Measurements from ENCODE around the gene RPTOR.

RPTOR gene

DNA sequence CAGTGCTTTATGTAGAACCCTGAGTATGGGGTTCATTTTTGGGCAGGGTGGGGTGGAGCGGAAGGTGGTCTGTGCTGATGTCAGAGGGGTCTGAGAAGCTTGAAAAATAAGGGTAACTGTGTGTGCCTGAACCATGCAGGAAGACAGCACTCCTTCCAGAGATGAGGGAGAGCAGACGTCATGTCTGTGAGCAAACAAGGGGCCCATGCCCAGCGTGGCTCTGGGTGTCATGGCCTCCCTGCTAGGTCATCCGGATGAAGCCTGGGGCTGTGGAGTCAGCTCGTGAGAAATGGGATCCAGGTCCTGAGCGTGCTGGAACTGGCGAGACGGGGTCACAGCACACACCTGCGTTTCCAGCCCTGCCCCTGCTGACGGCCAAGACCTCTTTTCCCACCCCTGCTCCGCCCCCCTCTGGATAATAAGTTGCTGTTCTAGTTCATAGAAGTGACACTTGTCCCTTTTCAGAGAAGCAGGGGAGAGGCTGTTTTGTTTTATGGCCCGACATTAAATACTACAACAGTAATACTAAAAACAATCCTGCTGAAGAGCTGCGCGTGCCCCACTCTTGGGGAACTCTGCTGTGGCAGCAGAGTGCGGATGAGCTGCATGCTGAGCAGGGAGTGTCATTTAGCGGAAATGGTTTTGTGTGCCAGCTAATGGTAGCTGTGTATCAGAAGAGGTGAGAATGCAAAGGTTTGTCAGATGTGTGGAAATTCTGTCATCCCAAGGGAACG lies 92.6 kb downstream of the RPTOR start:
- no peak for TF ChIP-seq Cebpa-rat (IDR thresholded peaks at IDR 0.05)

DNA sequence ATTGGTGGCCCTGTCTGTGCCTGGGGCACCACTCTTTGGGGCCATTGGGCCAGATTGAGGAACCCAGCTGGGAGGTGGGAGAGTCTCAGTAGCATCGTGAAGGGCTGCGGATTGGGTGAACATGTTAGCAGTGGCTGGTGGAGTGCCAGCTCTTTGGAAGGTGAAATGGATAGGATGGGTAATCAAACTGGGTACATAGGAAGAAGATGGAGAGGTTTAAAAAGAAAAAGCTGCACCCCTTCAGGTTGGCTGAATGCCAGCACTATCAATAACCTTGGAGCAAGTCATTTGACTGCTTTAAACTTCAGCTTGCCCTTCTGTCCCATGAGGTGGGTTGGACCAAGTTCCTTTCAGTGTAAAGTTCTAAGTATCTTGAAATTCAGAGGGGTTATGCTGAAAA lies 95.0 kb downstream of the RPTOR start:
- H3K9ac ChIP-seq = no peak overlapping the region
- H3K36me3 ChIP-seq = peaks cover 5 to 58% (median 24%) of the 10 kb centered on the region in 11 experiments; a peak in 19 of 22 replicates
- no peak overlapping the region for H3K4me3 ChIP-seq
- no peak for TF ChIP-seq Cebpa-rat (IDR thresholded peaks at IDR 0.05)
- H3K4me2 ChIP-seq = no peak overlapping the region
- H3K4me1 ChIP-seq = peaks cover 0 to 13% (median 0%) of the 10 kb centered on the region in 10 experiments; a peak in 3 of 20 replicates
- H4K20me1 ChIP-seq = peaks cover 42 to 97% (median 80%) of the 10 kb centered on the region in 11 experiments; a peak in 21 of 22 replicates
- no peaks in the 10 kb centered on the region for H3K27me3 ChIP-seq
- H3K27ac ChIP-seq = no peak overlapping the region
- no peaks in the 10 kb centered on the region for H3K9me3 ChIP-seq (replicated peaks in 1 of 11)

More for the DNA sequence above, 92.6 kb downstream of the RPTOR start:
- Histone ChIP-seq H3K4me2 (no peak overlapping the region), H3K27ac (no peak overlapping the region), H3K27me3 (no peaks in the 10 kb centered on the region), H3K36me3 (peaks cover 0 to 48% (median 15%) of the 10 kb centered on the region in 11 experiments; a peak in 12 of 22 replicates), H3K4me1 (peaks cover 0 to 13% (median 0%) of the 10 kb centered on the region in 10 experiments; a peak in 5 of 20 replicates), H3K9me3 (replicated peaks in 1 of 11) (no peaks in the 10 kb centered on the region), H3K9ac (no peak overlapping the region), H3K4me3 (no peak overlapping the region), H4K20me1 (peaks cover 66 to 100% (median 93%) of the 10 kb centered on the region in 11 experiments; a peak in 21 of 22 replicates)

GRCh38 chr17:80640366-80641084 lies 95.9 kb downstream of the RPTOR start:
- peaks cover 34 to 97% (median 72%) of the 10 kb centered on the region in 11 experiments; a peak in 21 of 22 replicates for H4K20me1 ChIP-seq

GRCh38 chr17:80643326-80644099 lies 98.9 kb downstream of the RPTOR start:
- no peak overlapping the region for H3K4me2 ChIP-seq
- peaks cover 10 to 21% (median 14%) of the 10 kb centered on the region in 10 experiments for H3K4me1 ChIP-seq
- no peaks in the 10 kb centered on the region for H3K27me3 ChIP-seq
- no peak overlapping the region for H3K27ac ChIP-seq
- no peak overlapping the region for H3K4me3 ChIP-seq
- no peaks in the 10 kb centered on the region for H3K9me3 ChIP-seq (replicated peaks in 1 of 11)
- peaks cover 9 to 68% (median 41%) of the 10 kb centered on the region in 11 experiments; a peak in 19 of 22 replicates for H3K36me3 ChIP-seq
- no peak for TF ChIP-seq Cebpa-rat (IDR thresholded peaks at IDR 0.05)
- no peak overlapping the region for H3K9ac ChIP-seq
- peaks cover 25 to 97% (median 65%) of the 10 kb centered on the region in 11 experiments; a peak in 21 of 22 replicates for H4K20me1 ChIP-seq

More at GRCh38 chr17:80640366-80641084, 95.9 kb downstream of the RPTOR start:
- Histone ChIP-seq H3K9me3 (replicated peaks in 1 of 11) (no peaks in the 10 kb centered on the region), H3K4me3 (no peak overlapping the region), H3K27ac (no peak overlapping the region), H3K9ac (no peak overlapping the region), H3K36me3 (peaks cover 5 to 66% (median 31%) of the 10 kb centered on the region in 11 experiments; a peak in 19 of 22 replicates), H3K4me1 (peaks cover 0 to 14% (median 0%) of the 10 kb centered on the region in 10 experiments; a peak in 3 of 20 replicates), H3K27me3 (no peaks in the 10 kb centered on the region), H3K4me2 (peak overlapping the region in 1 of 11 experiments; percentile 12; a peak in 1 of 22 replicates)
- TF ChIP-seq Cebpa-rat (IDR thresholded peaks at IDR 0.05) = no peak

DNA sequence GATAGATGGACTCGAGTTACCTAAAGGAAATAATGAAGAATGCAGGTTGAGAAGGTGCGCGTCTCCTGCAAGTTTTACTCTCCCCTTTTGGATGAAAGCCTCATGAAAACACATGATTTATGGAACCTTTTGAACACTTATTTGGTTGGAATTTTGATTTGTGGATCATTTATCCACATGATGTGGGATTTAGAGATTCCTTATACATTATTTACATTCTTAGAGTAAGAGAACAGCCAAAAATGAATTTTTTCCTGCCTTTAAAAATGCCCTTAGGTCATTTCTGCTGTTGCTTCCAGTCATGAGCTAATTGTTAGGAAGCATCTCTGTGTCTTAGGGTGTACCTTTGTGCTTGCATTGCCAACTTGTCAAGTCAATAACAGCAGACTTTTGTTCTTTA lies 99.9 kb downstream of the RPTOR start:
- TF ChIP-seq Cebpa-rat (IDR thresholded peaks at IDR 0.05) = no peak
- Histone ChIP-seq H3K4me2 (no peak overlapping the region), H3K36me3 (peaks cover 17 to 64% (median 31%) of the 10 kb centered on the region in 11 experiments; a peak in 19 of 22 replicates), H3K27ac (no peak overlapping the region), H4K20me1 (peaks cover 31 to 97% (median 66%) of the 10 kb centered on the region in 11 experiments; a peak in 21 of 22 replicates), H3K4me3 (no peak overlapping the region), H3K4me1 (peaks cover 21 to 32% (median 24%) of the 10 kb centered on the region in 10 experiments), H3K9ac (no peak overlapping the region), H3K27me3 (no peaks in the 10 kb centered on the region), H3K9me3 (replicated peaks in 1 of 11) (peaks cover 0 to 5% (median 0%) of the 10 kb centered on the region in 11 experiments; a peak in 1 of 22 replicates)

GRCh38 chr17:80645706-80646325 lies 101.2 kb downstream of the RPTOR start:
- peaks cover 31 to 39% (median 37%) of the 10 kb centered on the region in 10 experiments for H3K4me1 ChIP-seq
- H3K27me3 ChIP-seq = no peaks in the 10 kb centered on the region
- H3K27ac ChIP-seq = no peak overlapping the region
- H3K4me3 ChIP-seq = no peak overlapping the region
- H3K9me3 ChIP-seq (replicated peaks in 1 of 11) = peaks cover 0 to 5% (median 0%) of the 10 kb centered on the region in 11 experiments; a peak in 1 of 22 replicates
- H3K36me3 ChIP-seq = peaks cover 19 to 57% (median 30%) of the 10 kb centered on the region in 11 experiments; a peak in 19 of 22 replicates
- no peak for TF ChIP-seq Cebpa-rat (IDR thresholded peaks at IDR 0.05)
- peaks cover 24 to 97% (median 67%) of the 10 kb centered on the region in 11 experiments; a peak in 21 of 22 replicates for H4K20me1 ChIP-seq
- H3K4me2 ChIP-seq = no peak overlapping the region
- H3K9ac ChIP-seq = no peak overlapping the region

DNA sequence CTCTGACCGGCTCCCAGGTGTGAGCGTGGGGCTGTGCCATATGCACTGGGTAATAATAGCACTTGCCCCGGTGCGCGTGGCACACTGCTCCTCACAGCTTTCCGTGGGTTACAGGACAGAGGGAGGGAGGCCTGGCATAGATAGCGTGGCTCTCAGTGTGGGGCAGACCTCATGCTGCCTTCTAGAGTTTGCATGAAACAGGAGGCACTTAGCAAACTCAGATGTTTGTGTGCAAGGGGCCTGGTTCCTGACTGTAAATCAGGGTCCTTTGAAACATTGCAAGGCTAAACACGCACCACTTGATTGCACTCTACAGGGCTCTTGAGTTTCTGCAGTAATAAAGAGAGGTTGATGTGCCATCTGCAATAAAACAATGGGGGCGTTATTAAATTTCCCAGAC lies 101.7 kb downstream of the RPTOR start:
- no peak for TF ChIP-seq Cebpa-rat (IDR thresholded peaks at IDR 0.05)
- H3K4me1 ChIP-seq = peaks cover 31 to 41% (median 38%) of the 10 kb centered on the region in 10 experiments
- no peak overlapping the region for H3K4me2 ChIP-seq
- no peaks in the 10 kb centered on the region for H3K27me3 ChIP-seq
- peaks cover 27 to 97% (median 65%) of the 10 kb centered on the region in 11 experiments; a peak in 21 of 22 replicates for H4K20me1 ChIP-seq
- no peak overlapping the region for H3K27ac ChIP-seq
- peaks cover 0 to 5% (median 0%) of the 10 kb centered on the region in 11 experiments; a peak in 3 of 22 replicates for H3K9me3 ChIP-seq (replicated peaks in 1 of 11)
- H3K36me3 ChIP-seq = peaks cover 22 to 57% (median 34%) of the 10 kb centered on the region in 11 experiments; a peak in 20 of 22 replicates
- H3K9ac ChIP-seq = no peak overlapping the region
- no peak overlapping the region for H3K4me3 ChIP-seq

GRCh38 chr17:80647746-80648145 lies 103.1 kb downstream of the RPTOR start:
- Histone ChIP-seq H3K4me1 (peaks cover 31 to 41% (median 38%) of the 10 kb centered on the region in 10 experiments), H3K36me3 (peaks cover 22 to 59% (median 37%) of the 10 kb centered on the region in 11 experiments; a peak in 20 of 22 replicates), H3K4me2 (peak overlapping the region in 10 of 11 experiments; percentile 19 to 83 (median 62); a peak in 17 of 22 replicates), H3K9me3 (replicated peaks in 1 of 11) (peaks cover 0 to 12% (median 0%) of the 10 kb centered on the region in 11 experiments; a peak in 4 of 22 replicates), H3K27me3 (no peaks in the 10 kb centered on the region), H4K20me1 (peaks cover 27 to 97% (median 58%) of the 10 kb centered on the region in 11 experiments; a peak in 21 of 22 replicates), H3K27ac (no peak overlapping the region), H3K4me3 (no peak overlapping the region), H3K9ac (no peak overlapping the region)
- TF ChIP-seq Cebpa-rat (IDR thresholded peaks at IDR 0.05) = no peak

Measured in BLaER1 treated with 17β-estradiol and CSF1 and Interleukin-3, amounts not matched to agents 10 nM and 100 nM (cell line).